SU-DHL-6 (cell line): ENCODE data around the gene NINL.

Source experiments
- EZH2phosphoT487 ChIP-seq: fragments of 200-600 bp; sonication (generic), shearing (Covaris generic); conservative IDR thresholded peaks from 2 replicates; pipeline ENCODE4 v1.6.1; 2018; ENCODE audit warnings: mild to moderate bottlenecking, antibody characterized with exemption, low read length, moderate library complexity, mixed read lengths
- TF ChIP-seq, protein P1 (sequence below): fragments of 200-600 bp; sonication (generic); IDR thresholded peaks from one replicate; pipeline ENCODE4 v1.5.1; 2017; ENCODE audit warnings: antibody characterized with exemption, mild to moderate bottlenecking, low read length, moderate library complexity; ENCODE audit not compliant: insufficient read depth, poor library complexity, severe bottlenecking

DNA sequence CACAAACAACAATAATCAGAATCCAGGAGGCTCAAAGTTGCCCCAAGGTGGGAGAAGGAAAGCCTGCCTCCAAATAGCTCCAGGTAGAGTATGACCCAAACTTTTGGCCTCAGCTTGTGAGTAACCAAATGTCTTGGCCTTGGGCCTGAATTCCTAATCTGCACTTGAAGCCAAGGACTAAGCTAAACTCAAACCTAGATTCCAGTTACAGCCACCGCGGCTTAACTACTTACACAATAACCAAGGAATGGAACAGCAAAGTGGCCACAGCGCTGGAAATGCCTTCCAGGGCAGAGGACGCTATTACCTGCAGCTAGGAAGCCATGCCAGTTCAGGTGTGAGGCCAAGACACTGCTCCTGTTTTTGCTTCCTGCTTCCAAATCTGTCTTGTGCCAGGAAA, 4.6 kb downstream of the NINL start:
- TF ChIP-seq, protein P1, sequence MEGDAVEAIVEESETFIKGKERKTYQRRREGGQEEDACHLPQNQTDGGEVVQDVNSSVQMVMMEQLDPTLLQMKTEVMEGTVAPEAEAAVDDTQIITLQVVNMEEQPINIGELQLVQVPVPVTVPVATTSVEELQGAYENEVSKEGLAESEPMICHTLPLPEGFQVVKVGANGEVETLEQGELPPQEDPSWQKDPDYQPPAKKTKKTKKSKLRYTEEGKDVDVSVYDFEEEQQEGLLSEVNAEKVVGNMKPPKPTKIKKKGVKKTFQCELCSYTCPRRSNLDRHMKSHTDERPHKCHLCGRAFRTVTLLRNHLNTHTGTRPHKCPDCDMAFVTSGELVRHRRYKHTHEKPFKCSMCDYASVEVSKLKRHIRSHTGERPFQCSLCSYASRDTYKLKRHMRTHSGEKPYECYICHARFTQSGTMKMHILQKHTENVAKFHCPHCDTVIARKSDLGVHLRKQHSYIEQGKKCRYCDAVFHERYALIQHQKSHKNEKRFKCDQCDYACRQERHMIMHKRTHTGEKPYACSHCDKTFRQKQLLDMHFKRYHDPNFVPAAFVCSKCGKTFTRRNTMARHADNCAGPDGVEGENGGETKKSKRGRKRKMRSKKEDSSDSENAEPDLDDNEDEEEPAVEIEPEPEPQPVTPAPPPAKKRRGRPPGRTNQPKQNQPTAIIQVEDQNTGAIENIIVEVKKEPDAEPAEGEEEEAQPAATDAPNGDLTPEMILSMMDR, result no peak
- no peak for TF ChIP-seq EZH2phosphoT487
